ENCODE measurements around the gene CARD16.
"Not testable (repeated sequence)": the region's sequence is repeated elsewhere in the genome, so short reads cannot be mapped to it uniquely, and the experiment has no call there.

CARD16 gene

DNA sequence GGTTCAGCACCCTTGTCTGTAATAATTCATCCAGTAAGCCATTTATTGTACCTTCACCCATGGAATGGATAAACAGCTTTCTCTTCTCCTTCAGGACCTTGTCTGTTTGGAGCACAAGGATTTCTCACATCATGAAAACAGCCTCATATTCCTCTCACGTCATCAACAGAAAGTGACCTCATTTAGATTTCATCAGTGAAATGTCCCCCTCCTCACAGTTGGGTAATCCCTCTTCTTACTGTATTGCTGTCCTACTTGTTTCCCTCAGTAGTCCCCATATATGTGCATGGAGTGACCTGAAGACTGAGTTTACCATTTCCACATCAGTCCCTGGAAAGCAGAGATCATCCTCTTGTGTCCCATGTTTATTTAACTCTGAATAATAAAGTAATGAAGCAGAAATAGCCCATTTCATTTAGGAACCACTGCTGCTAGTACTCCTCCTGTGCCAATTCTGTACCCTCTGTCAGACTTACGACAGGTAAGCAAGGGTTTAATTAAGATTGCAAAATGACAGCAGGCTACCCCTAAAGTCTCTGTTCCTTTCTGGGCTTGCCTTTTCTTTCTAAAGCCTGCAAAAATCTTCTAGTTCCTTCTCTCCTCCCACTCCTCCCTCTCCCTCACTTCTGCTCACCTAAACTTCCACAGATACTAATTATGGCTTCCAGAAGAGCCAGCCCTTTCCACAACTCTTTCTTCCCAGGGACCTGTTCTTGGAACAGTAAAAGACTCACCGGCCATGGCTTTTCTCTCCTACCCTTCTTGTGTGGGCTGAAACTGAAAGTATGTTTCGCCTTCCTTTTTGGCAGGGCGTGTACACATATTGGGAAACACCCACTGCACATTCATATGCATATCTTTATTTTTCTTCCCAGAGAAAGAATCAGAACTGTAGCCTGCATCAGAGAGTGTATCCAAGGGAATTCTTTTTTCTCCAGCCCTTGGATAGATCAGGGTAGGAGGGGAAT, at the start of gene CARD16:
Gene CARD16, minus strand, starts transcription at position 779 of the 968 bp plus-strand sequence. Its CDS starts 38 bp downstream, at position 741.
- DNase-seq, result not testable (repeated sequence)

GRCh38 chr11:105092256-105093239, 47.4 kb upstream of the CARD16 start:
- DNase-seq, result no peak

- DNase-seq, result no peak
These were observed 36.4 kb upstream of the CARD16 start for GRCh38 chr11:105081412-105082150.

DNA sequence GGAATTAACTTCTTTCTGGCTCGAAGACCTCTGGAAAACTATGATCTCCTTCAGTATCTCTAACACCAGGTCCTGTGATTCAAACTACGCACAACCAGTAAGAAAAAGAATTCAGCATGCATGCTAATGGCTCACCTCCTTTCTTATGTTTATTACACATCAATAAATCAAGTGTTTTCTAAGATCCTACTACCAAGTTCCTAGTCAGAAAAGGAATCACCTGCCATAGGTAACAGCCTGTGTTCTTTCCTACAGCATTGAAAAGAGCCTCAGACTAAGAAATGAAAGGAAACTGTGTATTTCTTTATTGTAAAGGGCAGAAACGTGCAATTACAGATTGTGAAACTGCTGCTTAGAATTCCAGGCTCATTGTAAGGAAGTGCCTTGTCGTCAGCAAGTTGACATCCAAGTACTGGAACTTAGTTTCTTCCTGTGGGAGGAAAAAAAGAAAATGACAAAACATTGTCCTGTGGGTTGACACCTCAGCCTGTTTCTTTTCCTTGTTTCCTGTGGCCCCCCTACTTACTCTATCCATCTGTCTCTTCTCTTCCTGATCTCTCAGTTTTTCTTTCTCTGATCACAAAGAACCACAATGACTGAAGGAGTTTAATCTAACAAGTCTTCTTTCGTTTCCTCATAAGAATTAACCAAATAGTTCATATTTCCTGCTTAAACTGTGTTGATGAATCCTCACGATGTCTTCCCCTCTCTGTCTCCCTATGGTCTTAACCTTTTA, 35.2 kb upstream of the CARD16 start:
- not testable (repeated sequence) for DNase-seq

GRCh38 chr11:105078283-105078682, 33.1 kb upstream of the CARD16 start:
- no peak for DNase-seq

DNA sequence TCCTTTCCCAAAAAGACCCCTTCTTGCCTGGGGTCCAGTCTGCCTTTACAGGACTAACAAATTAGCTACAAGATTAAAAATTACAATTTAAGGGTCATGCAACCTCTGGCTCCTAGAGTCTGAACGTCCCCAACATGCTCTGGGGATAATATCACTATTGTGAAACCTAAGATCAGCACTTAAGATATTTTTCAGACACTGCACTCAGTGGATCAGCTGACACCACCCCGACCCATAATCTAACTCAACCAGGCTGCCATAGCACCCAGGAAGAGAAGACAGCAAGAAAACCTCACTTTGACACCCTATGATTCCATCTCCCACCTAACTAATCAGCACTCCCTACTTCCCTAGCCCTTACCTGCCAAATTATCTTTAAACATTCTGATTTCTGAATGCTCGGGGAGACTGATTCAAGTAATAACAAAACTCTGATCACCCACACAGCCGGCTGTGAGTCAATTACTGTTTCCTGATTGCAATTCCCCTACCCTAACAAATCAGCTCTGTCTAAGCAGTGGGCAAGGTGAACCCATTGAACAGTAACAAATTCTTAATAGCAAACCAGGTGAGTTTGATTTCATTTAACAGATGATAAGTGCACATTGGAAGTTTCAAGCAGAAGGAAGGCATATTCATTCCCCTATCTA, 32.1 kb upstream of the CARD16 start:
- DNase-seq, result not testable (repeated sequence)

- no peak for DNase-seq
These were observed 29.0 kb upstream of the CARD16 start for GRCh38 chr11:105074166-105074530.

DNA sequence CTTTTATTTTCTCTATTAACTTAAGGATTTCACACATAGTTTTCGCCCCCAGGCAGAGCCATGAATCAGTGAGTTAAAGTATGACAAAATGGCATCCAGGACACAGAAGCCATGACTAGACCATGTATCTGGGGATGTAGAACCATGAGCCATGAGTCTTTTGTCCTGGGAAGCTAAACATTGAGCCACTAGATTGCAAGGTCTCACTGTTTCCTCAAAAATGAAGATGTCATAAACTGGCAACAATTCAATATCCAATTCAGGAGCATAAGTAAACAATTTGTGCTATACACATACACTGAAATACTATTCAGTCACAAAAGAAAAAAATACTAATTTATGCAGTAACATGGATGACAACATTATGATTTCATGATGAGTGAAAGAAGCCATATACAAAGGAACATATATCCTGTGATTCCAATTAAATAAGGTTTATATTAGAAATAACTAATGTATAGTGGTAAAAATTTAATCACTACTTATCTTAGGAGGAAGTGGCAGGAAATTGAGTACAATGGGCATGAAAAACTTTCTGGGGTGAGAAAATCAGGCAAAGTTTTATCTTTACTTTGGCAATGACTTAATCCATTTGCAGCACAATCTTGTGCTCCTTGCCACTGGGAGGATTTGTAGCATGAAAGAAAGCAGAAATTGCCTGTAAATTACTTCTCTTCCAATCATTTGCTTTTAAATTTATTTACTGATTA, 28.5 kb upstream of the CARD16 start:
- no peak for DNase-seq

DNA sequence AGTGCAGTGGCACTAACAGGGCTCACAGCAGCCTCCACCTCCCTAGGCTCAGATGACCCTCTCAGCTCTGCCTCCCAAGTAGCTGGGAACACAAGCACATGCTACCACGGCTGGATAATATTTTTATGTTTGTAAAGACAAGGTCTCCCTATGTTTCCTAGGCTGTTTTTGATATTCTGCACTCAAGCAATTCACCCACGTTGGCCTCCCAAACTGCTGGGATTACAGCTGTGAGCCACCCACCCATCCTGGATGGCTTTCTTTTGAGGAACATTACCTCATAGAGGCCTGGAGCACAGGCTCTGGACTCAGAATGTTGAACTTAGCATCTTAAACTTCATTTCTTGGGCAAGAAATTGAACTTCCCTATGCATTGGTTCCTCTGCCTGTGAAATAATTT, 26.9 kb upstream of the CARD16 start:
- not testable (repeated sequence) for DNase-seq

GRCh38 chr11:105071089-105071732, 26.1 kb upstream of the CARD16 start:
- DNase-seq, result no peak

DNA sequence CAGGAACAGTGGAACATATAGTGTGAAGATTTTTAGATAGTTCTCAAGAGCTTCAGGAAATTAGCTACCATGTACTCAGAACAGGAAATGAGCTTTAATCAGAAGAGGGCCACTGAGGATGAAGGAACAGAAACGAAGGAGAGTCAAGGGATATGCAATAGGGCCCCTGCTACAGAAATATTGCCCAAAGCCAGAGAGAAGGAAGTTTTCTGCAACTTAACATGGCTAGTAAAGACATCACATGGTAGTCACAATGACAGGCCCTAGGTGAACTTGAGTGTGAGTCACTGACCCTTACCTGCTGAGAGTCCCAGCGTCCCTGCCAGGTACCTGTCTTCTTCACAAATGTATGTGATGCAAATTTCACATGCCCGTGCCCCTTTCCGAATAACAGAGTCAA, 25.2 kb upstream of the CARD16 start:
- no peak for DNase-seq

DNA sequence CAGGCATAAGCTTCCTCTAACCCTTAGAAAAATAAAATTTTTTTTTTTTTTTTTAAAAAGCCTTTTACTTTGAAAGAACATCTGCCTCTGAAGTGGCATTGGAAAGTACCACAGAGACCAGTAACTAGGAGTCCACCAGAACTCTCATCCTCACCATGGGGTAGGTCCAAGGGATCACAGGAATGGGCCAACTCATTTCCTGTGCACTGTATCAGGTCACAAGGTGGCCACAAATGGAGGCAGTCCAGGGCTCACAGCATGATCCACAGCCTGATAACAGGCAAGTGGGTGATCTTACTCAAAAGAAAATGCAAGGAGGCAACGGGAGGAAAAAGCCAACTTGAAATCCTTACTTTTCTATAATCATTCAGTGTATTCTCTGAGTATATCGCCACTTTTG, 24.6 kb upstream of the CARD16 start:
- not testable (repeated sequence) for DNase-seq

GRCh38 chr11:105063245-105063941, 18.3 kb upstream of the CARD16 start:
- DNase-seq, result not testable (repeated sequence)

DNA sequence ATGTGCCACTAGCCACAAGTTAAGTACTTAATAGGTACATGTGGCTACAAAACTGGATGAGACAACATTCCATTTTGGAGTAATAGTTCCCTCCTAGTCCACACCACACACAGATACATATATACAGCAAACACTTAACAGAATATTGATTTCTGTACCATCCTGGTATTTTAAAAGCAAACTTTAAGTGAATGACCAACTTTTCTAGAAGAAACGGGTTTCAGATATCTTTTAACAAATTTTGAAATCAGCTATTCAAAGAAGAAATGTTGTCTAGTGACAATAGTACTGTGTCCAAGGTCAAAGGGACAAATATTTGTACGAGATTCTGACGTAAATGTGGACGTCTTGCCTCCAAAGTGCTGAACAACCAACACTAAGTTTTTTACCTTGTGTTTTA, 12.3 kb upstream of the CARD16 start:
- DNase-seq, result no peak

- DNase-seq, result no peak
These were observed 11.3 kb upstream of the CARD16 start for GRCh38 chr11:105056446-105056845.

DNA sequence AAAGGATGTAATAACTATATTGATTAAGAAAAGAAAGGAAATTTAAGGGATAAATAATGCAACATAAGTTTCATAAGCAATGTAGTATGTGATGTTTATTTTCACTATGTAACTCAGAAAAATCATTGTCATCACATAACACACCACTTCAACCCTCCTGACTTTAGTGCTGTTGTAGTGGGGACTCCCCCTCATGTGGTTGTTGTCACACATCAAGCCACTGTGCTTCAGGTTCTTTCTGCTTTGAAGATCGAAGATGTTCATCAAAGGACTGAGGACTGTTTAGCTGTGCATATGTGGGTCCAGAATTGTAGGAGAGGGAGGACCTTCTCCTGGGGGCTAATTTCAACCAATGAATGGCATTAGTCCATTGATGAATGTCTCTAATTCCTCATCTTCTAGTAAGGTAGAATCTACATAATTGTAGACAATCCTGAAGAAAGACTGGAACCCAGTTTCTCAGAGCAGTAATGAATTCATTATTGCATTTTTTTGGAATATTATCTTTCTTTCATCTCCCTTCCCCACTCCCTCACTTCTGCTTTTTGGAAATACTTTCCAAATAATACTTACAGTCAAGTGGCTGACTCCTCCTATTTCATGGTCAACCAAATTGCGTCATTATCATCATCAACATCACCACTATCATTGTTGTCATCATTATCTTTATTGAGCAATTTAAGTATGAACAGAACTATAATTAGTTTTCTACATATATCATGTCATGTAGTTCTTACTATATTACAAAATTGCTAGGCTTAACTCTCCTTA, 9.8 kb upstream of the CARD16 start:
- no peak for DNase-seq

DNA sequence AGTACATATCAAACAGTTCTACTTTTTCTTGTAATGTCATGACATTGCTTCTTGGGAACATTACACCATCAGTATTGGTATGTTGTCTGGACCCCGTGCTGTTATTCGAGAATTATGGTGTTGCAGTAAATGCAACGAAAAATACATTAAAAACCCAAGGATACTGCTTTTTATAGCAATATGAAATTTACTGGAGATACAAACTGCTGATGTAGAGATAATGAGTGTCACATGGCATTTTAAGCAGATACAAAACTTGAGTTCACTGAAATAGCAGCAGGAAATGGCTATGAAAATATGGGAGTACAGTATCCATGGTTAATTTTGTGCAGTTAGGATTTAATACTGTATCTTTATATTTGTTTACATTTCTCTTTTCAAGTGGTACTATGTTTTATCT, 7.4 kb upstream of the CARD16 start:
- DNase-seq, result no peak

DNA sequence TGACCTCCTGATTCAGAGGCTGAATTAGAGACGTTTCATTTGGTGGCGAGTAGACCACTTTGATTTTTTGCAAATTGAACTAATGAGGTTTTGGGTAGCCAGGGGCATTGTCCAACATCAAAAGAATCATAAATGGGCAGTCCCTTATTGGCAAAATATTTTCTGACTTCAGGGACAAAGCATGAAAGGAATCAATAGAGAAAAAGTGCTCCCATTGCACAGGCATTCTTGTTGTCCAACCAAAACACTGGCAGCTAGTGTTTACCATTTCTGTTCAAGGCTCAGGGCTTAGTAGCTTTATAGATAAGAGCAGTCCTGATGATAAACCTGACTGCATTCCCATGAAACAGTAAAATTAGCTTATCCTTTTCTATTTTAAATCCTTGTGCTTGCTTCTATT, 6.4 kb upstream of the CARD16 start:
- no peak for DNase-seq

DNA sequence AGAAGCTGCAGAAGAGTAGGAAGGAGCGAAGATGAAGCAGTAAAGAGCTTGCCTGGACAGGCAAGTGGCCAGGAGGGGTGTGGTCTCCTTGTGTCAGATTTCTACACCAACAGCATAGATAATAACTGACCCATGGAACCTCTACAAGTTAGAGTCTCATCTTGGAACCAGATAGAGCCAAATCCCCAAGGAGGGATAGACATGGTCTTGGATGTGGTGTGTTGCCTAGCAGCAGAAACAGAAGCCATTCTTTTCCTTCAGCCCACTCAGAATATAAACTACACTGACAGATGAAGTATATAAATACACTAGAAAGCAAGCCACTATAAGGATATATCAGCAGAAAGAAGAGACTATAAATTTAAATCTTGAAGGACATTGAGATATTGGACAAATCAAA, 4.3 kb upstream of the CARD16 start:
- no peak for DNase-seq
